ENCODE results near the gene TRABD2B. TPM values are rescaled to one million over a fixed set of nuclear protein-coding genes. Genes with fewer than 3 reads are reported as not detected.

TRABD2B gene
- total and polyA plus RNA-seq, 2 donors (not counting 3 experiments of a cell fraction or from before 2014, with no cell fraction given): not detected

DNA sequence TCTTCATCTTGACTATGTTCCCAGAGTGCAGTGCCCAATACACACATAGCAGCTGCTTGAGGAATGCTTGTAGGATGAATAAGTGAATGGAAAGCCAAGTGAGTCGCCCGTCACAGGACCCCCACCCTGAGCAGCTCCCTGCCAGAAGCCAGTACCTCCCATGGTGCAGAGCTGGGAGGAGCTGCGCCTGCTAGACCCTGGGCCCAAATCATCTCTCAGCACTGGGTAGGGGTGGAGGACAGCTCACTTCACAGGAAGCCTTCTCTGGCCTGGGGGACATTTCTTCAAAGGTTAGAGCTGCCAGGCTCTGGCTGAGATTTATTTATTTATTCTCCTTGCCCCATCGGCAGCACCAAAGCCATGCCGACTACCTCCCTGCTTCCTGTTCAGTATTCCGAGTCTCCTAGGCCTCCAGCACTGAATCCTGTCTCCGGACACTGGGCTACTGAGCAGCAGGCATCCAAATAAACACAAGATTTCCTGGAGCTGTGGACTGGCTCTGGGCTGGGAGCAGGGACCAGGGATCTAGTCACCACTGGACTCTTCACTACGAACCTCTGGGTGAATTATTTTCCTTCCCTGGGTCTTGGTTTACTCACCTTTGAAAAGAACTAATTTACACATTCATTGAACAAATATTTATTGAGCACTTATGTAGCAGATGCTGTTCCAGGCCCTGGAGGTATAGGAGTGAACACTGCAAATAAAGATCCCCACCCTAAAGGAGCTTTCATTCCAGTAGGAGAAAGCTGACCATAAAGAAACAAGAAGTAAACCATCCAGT, 187.7 kb downstream of the TRABD2B start:
- no peaks in the 10 kb centered on the region for H3K36me3 ChIP-seq (ENCODE audit: control insufficient read depth in 2 of 2, extremely low read depth in 1 of 2, insufficient read depth in 2 of 2, low read length in 2 of 2)
- no peak overlapping the region for H3K9ac ChIP-seq (replicated peaks; ENCODE audit: extremely low read depth, insufficient read depth, low read length)
- no peaks in the 10 kb centered on the region for H3K9me1 ChIP-seq (replicated peaks; ENCODE audit: control insufficient read depth, extremely low read depth, insufficient read depth, low read length)
- DNase-seq (ENCODE audit: low read depth, low spot score) (no peak), FAIRE-seq (no peak)
- no peaks in the 10 kb centered on the region for H3K27me3 ChIP-seq (ENCODE audit: control insufficient read depth in 2 of 2, insufficient read depth in 2 of 2, low read length in 2 of 2)
- H3K4me1 ChIP-seq (ENCODE audit: control insufficient read depth, extremely low read depth, insufficient read depth, low read length): no peaks in the 10 kb centered on the region
- H4K20me1 ChIP-seq (replicated peaks; ENCODE audit: control insufficient read depth, extremely low read depth, insufficient read depth, low read length): no peaks in the 10 kb centered on the region
- POLR2A ChIA-PET: no interaction called here
- no peak overlapping the region for H3K4me3 ChIP-seq (replicated peaks in 1 of 3; ENCODE audit: insufficient read depth in 1 of 3, low read depth in 1 of 3, low read length in 3 of 3)
- no peak for TF ChIP-seq POLR2AphosphoS5 (IDR thresholded peaks at IDR 0.05; ENCODE audit: insufficient read depth, low read depth, low read length)
- TF ChIP-seq POLR2A (IDR thresholded peaks at IDR 0.05; ENCODE audit: low read depth, low read length): no peak
- no peak for TF ChIP-seq GATA2 (IDR thresholded peaks at IDR 0.05; ENCODE audit: insufficient read depth, insufficient read length, low read depth, low read length)
- BruUV-seq (replicated peaks): no TSS peak
- dilution Hi-C loops (cut with MboI; ENCODE audit: extremely low pct_ligation_motif_present, low sequenced_read_pairs) (no loop called here), intact Hi-C loops (cut with micrococcal nuclease) (no loop called here)
- H3K9me3 ChIP-seq (replicated peaks; ENCODE audit: control insufficient read depth, insufficient read depth, low read length): no peaks in the 10 kb centered on the region
- no peak overlapping the region for H3K27ac ChIP-seq (ENCODE audit: insufficient read depth, low read depth, low read length)
- H3K79me2 ChIP-seq (ENCODE audit: control insufficient read depth, insufficient read depth, low read length): no peaks in the 10 kb centered on the region
- H2AFZ ChIP-seq (ENCODE audit: low read depth, low read length): no peak overlapping the region
- CTCF ChIA-PET: interaction anchor here (0.7 kb wide), 1 partner anchor 97 kb away, joined by 3 read pairs; no protein-coding TSS in a partner anchor
- no peak overlapping the region for H3K4me2 ChIP-seq (ENCODE audit: insufficient read depth, low read length)

DNA sequence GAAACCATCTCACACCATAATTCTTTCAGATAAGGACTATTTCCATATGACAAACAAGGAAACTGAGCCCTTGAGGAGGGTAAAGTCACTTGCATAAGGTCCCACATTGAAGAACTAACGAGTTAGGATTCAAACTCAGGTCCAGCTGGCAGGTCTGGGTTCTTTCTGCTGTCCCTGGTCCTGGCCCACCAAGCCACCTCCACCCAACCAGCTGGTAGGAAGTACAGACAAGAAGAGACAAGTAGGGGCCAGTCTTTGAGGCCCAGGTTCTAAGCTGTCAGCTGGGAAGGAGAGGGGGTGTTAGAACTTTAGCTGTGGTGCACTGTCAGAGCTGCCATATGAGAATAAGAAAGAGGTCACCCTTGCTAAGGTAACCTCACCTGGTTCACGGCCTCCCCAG, 188.6 kb downstream of the TRABD2B start:
- no peak overlapping the region for H3K27ac ChIP-seq (ENCODE audit: insufficient read depth, low read depth, low read length)
- no peaks in the 10 kb centered on the region for H3K4me1 ChIP-seq (ENCODE audit: control insufficient read depth, extremely low read depth, insufficient read depth, low read length)
- CTCF ChIA-PET: interaction anchor here (0.7 kb wide), 1 partner anchor 98 kb away, joined by 3 read pairs; no protein-coding TSS in a partner anchor
- FAIRE-seq (no peak), DNase-seq (ENCODE audit: low read depth, low spot score) (no peak)
- H3K4me3 ChIP-seq (replicated peaks in 1 of 3; ENCODE audit: insufficient read depth in 1 of 3, low read depth in 1 of 3, low read length in 3 of 3): no peak overlapping the region
- H3K9me3 ChIP-seq (replicated peaks; ENCODE audit: control insufficient read depth, insufficient read depth, low read length): no peaks in the 10 kb centered on the region
- H3K79me2 ChIP-seq (ENCODE audit: control insufficient read depth, insufficient read depth, low read length): no peaks in the 10 kb centered on the region
- BruUV-seq (replicated peaks): no TSS peak
- no peak overlapping the region for H3K9ac ChIP-seq (replicated peaks; ENCODE audit: extremely low read depth, insufficient read depth, low read length)
- no peaks in the 10 kb centered on the region for H3K36me3 ChIP-seq (ENCODE audit: control insufficient read depth in 2 of 2, extremely low read depth in 1 of 2, insufficient read depth in 2 of 2, low read length in 2 of 2)
- intact Hi-C loops (cut with micrococcal nuclease) (no loop called here), dilution Hi-C loops (cut with MboI; ENCODE audit: extremely low pct_ligation_motif_present, low sequenced_read_pairs) (no loop called here)
- no peaks in the 10 kb centered on the region for H3K27me3 ChIP-seq (ENCODE audit: control insufficient read depth in 2 of 2, insufficient read depth in 2 of 2, low read length in 2 of 2)
- no peaks in the 10 kb centered on the region for H4K20me1 ChIP-seq (replicated peaks; ENCODE audit: control insufficient read depth, extremely low read depth, insufficient read depth, low read length)
- TF ChIP-seq EZH2 (IDR thresholded peaks at IDR 0.05; ENCODE audit: borderline replicate concordance, low read depth, low read length, severe bottlenecking) (no peak), GATA2 (IDR thresholded peaks at IDR 0.05; ENCODE audit: insufficient read depth, insufficient read length, low read depth, low read length) (no peak), FOS (IDR thresholded peaks at IDR 0.05; ENCODE audit: borderline replicate concordance, insufficient read depth, low read length) (no peak), POLR2A (IDR thresholded peaks at IDR 0.05; ENCODE audit: low read depth, low read length) (no peak), MYC (IDR thresholded peaks at IDR 0.05; ENCODE audit: low read depth, low read length) (no peak), JUN (IDR thresholded peaks at IDR 0.05; ENCODE audit: borderline replicate concordance, insufficient read depth, insufficient read length, low read depth) (no peak), POLR2AphosphoS5 (IDR thresholded peaks at IDR 0.05; ENCODE audit: insufficient read depth, low read depth, low read length) (no peak)
- TF ChIP-seq, protein P1, sequence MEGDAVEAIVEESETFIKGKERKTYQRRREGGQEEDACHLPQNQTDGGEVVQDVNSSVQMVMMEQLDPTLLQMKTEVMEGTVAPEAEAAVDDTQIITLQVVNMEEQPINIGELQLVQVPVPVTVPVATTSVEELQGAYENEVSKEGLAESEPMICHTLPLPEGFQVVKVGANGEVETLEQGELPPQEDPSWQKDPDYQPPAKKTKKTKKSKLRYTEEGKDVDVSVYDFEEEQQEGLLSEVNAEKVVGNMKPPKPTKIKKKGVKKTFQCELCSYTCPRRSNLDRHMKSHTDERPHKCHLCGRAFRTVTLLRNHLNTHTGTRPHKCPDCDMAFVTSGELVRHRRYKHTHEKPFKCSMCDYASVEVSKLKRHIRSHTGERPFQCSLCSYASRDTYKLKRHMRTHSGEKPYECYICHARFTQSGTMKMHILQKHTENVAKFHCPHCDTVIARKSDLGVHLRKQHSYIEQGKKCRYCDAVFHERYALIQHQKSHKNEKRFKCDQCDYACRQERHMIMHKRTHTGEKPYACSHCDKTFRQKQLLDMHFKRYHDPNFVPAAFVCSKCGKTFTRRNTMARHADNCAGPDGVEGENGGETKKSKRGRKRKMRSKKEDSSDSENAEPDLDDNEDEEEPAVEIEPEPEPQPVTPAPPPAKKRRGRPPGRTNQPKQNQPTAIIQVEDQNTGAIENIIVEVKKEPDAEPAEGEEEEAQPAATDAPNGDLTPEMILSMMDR (IDR thresholded peaks at IDR 0.05; ENCODE audit: extremely low read depth in 1 of 2, insufficient read depth in 1 of 2, low read depth in 1 of 2, low read length in 2 of 2): no peak
- TF ChIP-seq, protein P2, sequence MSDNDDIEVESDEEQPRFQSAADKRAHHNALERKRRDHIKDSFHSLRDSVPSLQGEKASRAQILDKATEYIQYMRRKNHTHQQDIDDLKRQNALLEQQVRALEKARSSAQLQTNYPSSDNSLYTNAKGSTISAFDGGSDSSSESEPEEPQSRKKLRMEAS (IDR thresholded peaks at IDR 0.05; ENCODE audit: insufficient read depth, insufficient read length): no peak
- no peak overlapping the region for H2AFZ ChIP-seq (ENCODE audit: low read depth, low read length)
- H3K9me1 ChIP-seq (replicated peaks; ENCODE audit: control insufficient read depth, extremely low read depth, insufficient read depth, low read length): no peaks in the 10 kb centered on the region
- H3K4me2 ChIP-seq (ENCODE audit: insufficient read depth, low read length): no peak overlapping the region
- POLR2A ChIA-PET: no interaction called here
